Gastrocnemius medialis (tissue), 4 donors: ENCODE results near the gene GSTA4. TPM values are rescaled to one million over a fixed set of nuclear protein-coding genes. Genes with fewer than 3 reads are reported as not detected.

Experiments
- ATAC-seq, 2 donors: fragments of 150-250 bp; one replicate each; pipeline ENCODE4 v1.9.1; 2016
- DNase-seq, 2 donors: peaks; one replicate each; pipeline ENCODE4 v3.0.0-alpha.2; 2019
- H3K27ac ChIP-seq, 4 donors: fragments of 200-600 bp; sonication (generic); 1 replicate in 1 of 4; 2 replicates in 3 of 4; pipeline ENCODE4 v1.5.1; 2016 to 2018; ENCODE audit warnings: mild to moderate bottlenecking in 2 of 4, moderate library complexity in 1 of 4
- H3K27me3 ChIP-seq, 3 donors: fragments of 200-600 bp; sonication (generic) in 2 of 3; 1 replicate in 1 of 3; 2 replicates in 2 of 3; pipeline versions ENCODE4 v1.5.1 to v1.6.0; 2016 to 2019; ENCODE audit warnings: mild to moderate bottlenecking in 1 of 3, moderate library complexity in 1 of 3
- H3K36me3 ChIP-seq, 2 donors: fragments of 200-600 bp; sonication (generic) in 1 of 2; one replicate each; pipeline ENCODE4 v1.5.1; 2017 to 2018
- H3K4me1 ChIP-seq, 2 donors: fragments of 200-600 bp; sonication (generic) in 1 of 2; one replicate each; pipeline ENCODE4 v1.5.1; 2016 to 2017; ENCODE audit warnings: mild to moderate bottlenecking in 2 of 2
- H3K4me3 ChIP-seq, 4 donors: fragments of 200-600 bp; sonication (generic) in 3 of 4; 1 replicate in 1 of 4; 2 replicates in 3 of 4; pipeline ENCODE4 v1.5.1; 2016 to 2019; ENCODE audit warnings: mild to moderate bottlenecking in 2 of 4
- H3K9me3 ChIP-seq, 3 donors: fragments of 200-600 bp; sonication (generic) in 2 of 3; 1 replicate in 1 of 3; 2 replicates in 2 of 3; pipeline ENCODE4 v1.5.1; 2016 to 2019
- CTCF ChIP-seq, 5 experiments: fragments of 450-650 bp in 3 of 5; fragments of 200-600 bp in 2 of 5; sonication (generic) in 2 of 5; IDR thresholded peaks in 4 of 5; conservative IDR thresholded peaks in 1 of 5; 1 replicate in 4 of 5; 2 replicates in 1 of 5; pipeline ENCODE4 v1.5.1; 2016 to 2019; ENCODE audit warnings: antibody characterized with exemption in 5 of 5, mild to moderate bottlenecking in 3 of 5, moderate library complexity in 3 of 5
- POLR2A ChIP-seq, 2 donors: fragments of 450-650 bp; IDR thresholded peaks; one replicate each; pipeline ENCODE4 v1.6.1; 2017; ENCODE audit warnings: antibody characterized with exemption in 2 of 2, mild to moderate bottlenecking in 2 of 2, moderate library complexity in 2 of 2
- in situ Hi-C, 4 donors: fragments of 200-750 bp; cut with MboI; loops; one replicate each; pipeline versions ENCODE4 v1.15.0 to v1.8.0; 2017; ENCODE audit warnings: low sequenced_read_pairs in 4 of 4
- intact Hi-C: fragments of 100-400 bp; cut with DNase I; formaldehyde crosslinking; loops from one replicate; pipeline ENCODE4 v1.15.1; 2023; ENCODE audit warnings: low total_unique reads
- total RNA-seq, 4 donors: library from RNA; depleted of rRNA; stranded (reverse); fragments of >200 nt; gene quantifications; one replicate each; pipeline versions ENCODE4 v1.1.0 to v1.2.3, GENCODE V29; 2016

GSTA4 gene
- total RNA-seq, 4 donors from 2014 or later = 3.5 to 11.6 (median 10.0) TPM

DNA sequence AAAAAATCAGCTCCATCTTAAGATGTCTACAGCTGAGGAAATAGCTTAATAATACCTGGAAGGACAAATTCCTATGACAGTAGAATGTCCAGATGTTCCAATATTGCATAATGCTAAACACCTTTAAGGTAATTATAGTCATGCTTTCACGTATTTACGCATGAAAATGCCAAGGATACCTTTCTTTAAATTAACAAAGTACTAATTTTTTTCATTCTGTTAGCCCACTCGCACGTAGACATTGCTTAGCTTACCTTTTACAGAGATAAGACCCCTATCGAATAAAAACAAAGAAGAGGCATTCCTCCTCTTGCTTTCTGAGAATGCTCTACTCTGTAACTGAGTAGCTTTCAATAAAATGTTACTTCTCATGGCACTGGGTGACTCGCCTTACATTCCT, 4.4 kb upstream of the GSTA4 start:
- Histone ChIP-seq H3K4me3 (no peak overlapping the region), H3K36me3 (peaks cover 0 to 11% of the 10 kb centered on the region in 2 donors), H3K27ac (no peak overlapping the region), H3K27me3 (no peaks in the 10 kb centered on the region), H3K9me3 (no peaks in the 10 kb centered on the region), H3K4me1 (peaks cover 5 to 9% of the 10 kb centered on the region in 2 donors)
- no peak for DNase-seq
- no peak for TF ChIP-seq CTCF (IDR thresholded peaks at IDR 0.05 in 4 of 5, conservative IDR thresholded peaks at IDR 0.05 in 1 of 5)
- TF ChIP-seq POLR2A (IDR thresholded peaks at IDR 0.05) = no peak
- in situ Hi-C loops (loop anchor here in 2 of 4 donors (10.0 to 25.0 kb wide), 2 partner anchors 545 to 587 kb away; partner anchors contain the start of genes EFHC1 (in 2 of the 2) and GCLC (in 1 of the 2)), intact Hi-C loops (loop anchor here (5.0 to 10.0 kb wide), 6 partner anchors 355 to 725 kb away; partner anchors contain the start of genes GCLC, KLHL31 and MCM3)
- no peak for ATAC-seq

- DNase-seq = no peak
- Histone ChIP-seq H3K27me3 (no peaks in the 10 kb centered on the region), H3K36me3 (peaks cover 0 to 3% of the 10 kb centered on the region in 2 donors), H3K4me3 (no peak overlapping the region), H3K27ac (no peak overlapping the region), H3K9me3 (no peaks in the 10 kb centered on the region), H3K4me1 (peaks cover 6 to 12% of the 10 kb centered on the region in 2 donors)
- no peak for ATAC-seq
- TF ChIP-seq CTCF (IDR thresholded peaks at IDR 0.05 in 4 of 5, conservative IDR thresholded peaks at IDR 0.05 in 1 of 5) = no peak
- no peak for TF ChIP-seq POLR2A (IDR thresholded peaks at IDR 0.05)
- intact Hi-C loops (loop anchor here (5.0 to 10.0 kb wide), 6 partner anchors 356 to 726 kb away; partner anchors contain the start of genes GCLC, KLHL31 and MCM3), in situ Hi-C loops (loop anchor here in 2 of 4 donors (10.0 to 25.0 kb wide), 2 partner anchors 546 to 586 kb away; partner anchors contain the start of genes EFHC1 (in 2 of the 2) and GCLC (in 1 of the 2))
Observed at GRCh38 chr6:52998603-52999002, 3.5 kb upstream of the GSTA4 start.

GRCh38 chr6:52995913-52996645, 995 bp upstream of the GSTA4 start:
- Histone ChIP-seq H3K4me3 (peak overlapping the region; percentile 48 to 87 (median 70)), H3K27me3 (no peaks in the 10 kb centered on the region), H3K27ac (peak overlapping the region; percentile 85 to 93 (median 92)), H3K4me1 (peaks cover 10 to 16% of the 10 kb centered on the region in 2 donors), H3K9me3 (no peaks in the 10 kb centered on the region), H3K36me3 (no peaks in the 10 kb centered on the region)
- peak in 1 of 2 donors; percentile 34 for DNase-seq
- in situ Hi-C loops (loop anchor here in 2 of 4 donors (10.0 to 25.0 kb wide), 2 partner anchors 549 to 584 kb away; partner anchors contain the start of genes EFHC1 (in 2 of the 2) and GCLC (in 1 of the 2)), intact Hi-C loops (loop anchor here (1.0 to 10.0 kb wide), 8 partner anchors 69 to 729 kb away; partner anchors contain the start of genes EFHC1, FBXO9, GCLC and KLHL31)
- peak in 1 of 2 donors; percentile 4 for ATAC-seq
- TF ChIP-seq CTCF (IDR thresholded peaks at IDR 0.05 in 4 of 5, conservative IDR thresholded peaks at IDR 0.05 in 1 of 5) (no peak), POLR2A (IDR thresholded peaks at IDR 0.05) (no peak)

DNA sequence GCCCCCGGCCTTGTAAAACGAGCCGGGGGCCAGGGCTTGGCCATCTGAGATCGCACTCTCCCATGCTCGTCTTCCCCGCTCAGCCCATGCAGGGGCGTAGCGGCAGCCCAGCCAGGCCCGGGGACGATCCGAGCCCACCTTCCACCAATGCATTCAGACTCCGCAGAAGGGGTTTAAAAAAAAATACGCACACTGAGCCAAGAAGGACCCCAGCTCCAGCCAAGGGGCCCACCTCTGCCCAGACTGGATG, 320 bp downstream of the GSTA4 start:
- no peaks in the 10 kb centered on the region for H3K27me3 ChIP-seq
- H3K27ac ChIP-seq = peak overlapping the region; percentile 85 to 93 (median 92)
- in situ Hi-C loops (loop anchor here in 2 of 4 donors (10.0 to 25.0 kb wide), 2 partner anchors 550 to 582 kb away; partner anchors contain the start of genes EFHC1 (in 2 of the 2) and GCLC (in 1 of the 2)), intact Hi-C loops (loop anchor here (1.0 to 10.0 kb wide), 8 partner anchors 71 to 730 kb away; partner anchors contain the start of genes EFHC1, FBXO9, GCLC and KLHL31)
- peak overlapping the region; percentile 70 to 88 (median 85) for H3K4me3 ChIP-seq
- no peaks in the 10 kb centered on the region for H3K9me3 ChIP-seq
- TF ChIP-seq POLR2A (IDR thresholded peaks at IDR 0.05) (no peak), CTCF (IDR thresholded peaks at IDR 0.05 in 4 of 5, conservative IDR thresholded peaks at IDR 0.05 in 1 of 5) (no peak)
- peaks cover 10 to 16% of the 10 kb centered on the region in 2 donors for H3K4me1 ChIP-seq
- no peaks in the 10 kb centered on the region for H3K36me3 ChIP-seq
- peak; percentile 31 to 37 for ATAC-seq
- peak in 1 of 2 donors; percentile 27 for DNase-seq
